HEK293 (cell line): Measurements from ENCODE around the gene CNPY4.

ENCODE experiments used
- CTCF ChIA-PET: fragments of 350-600 bp; formaldehyde crosslinking; extraction: SDS; loops from one replicate; lab custom pipeline; 2021; ENCODE audit warnings: antibody characterized with exemption; lab: Yijun Ruan, JAX
- POLR2A ChIA-PET: fragments of 300-600 bp; formaldehyde crosslinking; extraction: SDS; loops from one replicate; lab custom pipeline; 2020; ENCODE audit warnings: antibody characterized with exemption, inconsistent platforms; lab: Yijun Ruan, JAX
- H3K27ac ChIP-seq: fragments of 200-500 bp; sonication (Bioruptor generic); 2 replicates; pipeline ENCODE4 v1.5.1; 2014; ENCODE audit warnings: low read depth, low read length, control low read depth, inconsistent platforms; ENCODE audit errors: extremely low read depth
- H3K36me3 ChIP-seq, 2 experiments: fragments of 200-500 bp in 1 of 2; sonication (Bioruptor generic) in 1 of 2; 1 replicate in 1 of 2; 2 replicates in 1 of 2; pipeline ENCODE4 v1.5.1; 2014 to 2017; ENCODE audit warnings: inconsistent platforms in 2 of 2, low read length in 2 of 2; ENCODE audit not compliant: control insufficient read depth in 2 of 2, insufficient read depth in 1 of 2
- H3K4me1 ChIP-seq: fragments of 200-500 bp; sonication (Bioruptor generic); 2 replicates; pipeline ENCODE4 v1.5.1; 2014; ENCODE audit warnings: mild to moderate bottlenecking, low read length, inconsistent platforms; ENCODE audit not compliant: control insufficient read depth, insufficient read depth
- H3K4me3 ChIP-seq: 2 replicates; pipeline ENCODE4 v1.5.1; 2011; ENCODE audit warnings: low read depth, mild to moderate bottlenecking, control low read depth, low read length, moderate library complexity
- H3K9me3 ChIP-seq: fragments of 200-500 bp; sonication (Bioruptor generic); 2 replicates; pipeline ENCODE4 v1.5.1; 2014; ENCODE audit warnings: low read depth, low read length, inconsistent platforms; ENCODE audit not compliant: control insufficient read depth, insufficient read depth
- EGR2 ChIP-seq: fragments of 450-650 bp; formaldehyde crosslinking; IDR thresholded peaks from 2 replicates; pipeline ENCODE4 v1.5.1; 2016; ENCODE audit warnings: low read depth, missing biosample characterization, missing genetic modification characterization
- FEZF1 ChIP-seq: fragments of 450-650 bp; formaldehyde crosslinking; IDR thresholded peaks from 2 replicates; pipeline ENCODE4 v1.5.1; 2016; ENCODE audit warnings: missing biosample characterization, missing genetic modification characterization
- GLI2 ChIP-seq: fragments of 450-650 bp; formaldehyde crosslinking; IDR thresholded peaks from 2 replicates; pipeline ENCODE4; 2017; ENCODE audit warnings: missing biosample characterization, missing genetic modification characterization, low read depth, borderline replicate concordance
- GLIS1 ChIP-seq: fragments of 450-650 bp; formaldehyde crosslinking; IDR thresholded peaks from 2 replicates; pipeline ENCODE4 v1.5.1; 2016; ENCODE audit warnings: missing biosample characterization, missing genetic modification characterization
- GLIS2 ChIP-seq: fragments of 450-650 bp; formaldehyde crosslinking; IDR thresholded peaks from 2 replicates; pipeline ENCODE4 v1.5.1; 2016; ENCODE audit warnings: missing biosample characterization, missing genetic modification characterization
- KLF8 ChIP-seq: fragments of 450-650 bp; formaldehyde crosslinking; IDR thresholded peaks from 2 replicates; pipeline ENCODE4 v1.5.1; 2016; ENCODE audit warnings: missing biosample characterization, missing genetic modification characterization
- KLF9 ChIP-seq: fragments of 450-650 bp; formaldehyde crosslinking; IDR thresholded peaks from 2 replicates; pipeline ENCODE4 v1.5.1; 2016; ENCODE audit warnings: missing biosample characterization, missing genetic modification characterization, low read depth
- SP2 ChIP-seq: fragments of 450-650 bp; formaldehyde crosslinking; IDR thresholded peaks from 2 replicates; pipeline ENCODE4 v1.5.1; 2016; ENCODE audit warnings: missing biosample characterization, missing genetic modification characterization
- ZBTB7A ChIP-seq: fragments of 450-650 bp; formaldehyde crosslinking; IDR thresholded peaks from 2 replicates; pipeline ENCODE4 v1.5.1; 2016; ENCODE audit warnings: low read depth, missing biosample characterization, missing genetic modification characterization
- ZFHX2 ChIP-seq: fragments of 450-650 bp; formaldehyde crosslinking; conservative IDR thresholded peaks from 2 replicates; pipeline ENCODE4 v1.5.1; 2016; ENCODE audit warnings: missing biosample characterization, missing genetic modification characterization
- ZIC2 ChIP-seq: fragments of 450-650 bp; formaldehyde crosslinking; IDR thresholded peaks from 2 replicates; pipeline ENCODE4 v1.5.1; 2016; ENCODE audit warnings: missing biosample characterization, missing genetic modification characterization
- ZNF114 ChIP-seq: fragments of 450-650 bp; formaldehyde crosslinking; IDR thresholded peaks from 2 replicates; pipeline ENCODE4 v1.5.0; 2017; ENCODE audit warnings: missing biosample characterization, missing genetic modification characterization
- ZNF530 ChIP-seq: fragments of 450-650 bp; formaldehyde crosslinking; IDR thresholded peaks from 2 replicates; pipeline ENCODE4 v1.5.1; 2016; ENCODE audit warnings: low read depth, missing biosample characterization, missing genetic modification characterization
- ZNF600 ChIP-seq: fragments of 450-650 bp; formaldehyde crosslinking; IDR thresholded peaks from 2 replicates; pipeline ENCODE4 v1.5.1; 2016; ENCODE audit warnings: missing biosample characterization, missing genetic modification characterization
- ZNF76 ChIP-seq: fragments of 450-650 bp; formaldehyde crosslinking; IDR thresholded peaks from 2 replicates; pipeline ENCODE4; 2016; ENCODE audit warnings: low read depth, missing biosample characterization, missing genetic modification characterization, borderline replicate concordance
- ZSCAN23 ChIP-seq: fragments of 450-650 bp; formaldehyde crosslinking; IDR thresholded peaks from 2 replicates; pipeline ENCODE4 v1.5.1; 2016; ENCODE audit warnings: missing biosample characterization, missing genetic modification characterization
- TF ChIP-seq, protein P1 (sequence below): fragments of 450-650 bp; formaldehyde crosslinking; IDR thresholded peaks from 2 replicates; pipeline ENCODE4 v1.5.1; 2016; ENCODE audit warnings: missing biosample characterization, missing genetic modification characterization
- TF ChIP-seq, protein P2 (sequence below): fragments of 450-650 bp; formaldehyde crosslinking; IDR thresholded peaks from 2 replicates; pipeline ENCODE4 v1.5.1; 2016; ENCODE audit warnings: missing biosample characterization, missing genetic modification characterization
- TF ChIP-seq, protein P3 (sequence below): fragments of 450-650 bp; formaldehyde crosslinking; IDR thresholded peaks from 2 replicates; pipeline ENCODE4 v1.5.1; 2017; ENCODE audit warnings: missing biosample characterization, missing genetic modification characterization

The CNPY4 gene

DNA sequence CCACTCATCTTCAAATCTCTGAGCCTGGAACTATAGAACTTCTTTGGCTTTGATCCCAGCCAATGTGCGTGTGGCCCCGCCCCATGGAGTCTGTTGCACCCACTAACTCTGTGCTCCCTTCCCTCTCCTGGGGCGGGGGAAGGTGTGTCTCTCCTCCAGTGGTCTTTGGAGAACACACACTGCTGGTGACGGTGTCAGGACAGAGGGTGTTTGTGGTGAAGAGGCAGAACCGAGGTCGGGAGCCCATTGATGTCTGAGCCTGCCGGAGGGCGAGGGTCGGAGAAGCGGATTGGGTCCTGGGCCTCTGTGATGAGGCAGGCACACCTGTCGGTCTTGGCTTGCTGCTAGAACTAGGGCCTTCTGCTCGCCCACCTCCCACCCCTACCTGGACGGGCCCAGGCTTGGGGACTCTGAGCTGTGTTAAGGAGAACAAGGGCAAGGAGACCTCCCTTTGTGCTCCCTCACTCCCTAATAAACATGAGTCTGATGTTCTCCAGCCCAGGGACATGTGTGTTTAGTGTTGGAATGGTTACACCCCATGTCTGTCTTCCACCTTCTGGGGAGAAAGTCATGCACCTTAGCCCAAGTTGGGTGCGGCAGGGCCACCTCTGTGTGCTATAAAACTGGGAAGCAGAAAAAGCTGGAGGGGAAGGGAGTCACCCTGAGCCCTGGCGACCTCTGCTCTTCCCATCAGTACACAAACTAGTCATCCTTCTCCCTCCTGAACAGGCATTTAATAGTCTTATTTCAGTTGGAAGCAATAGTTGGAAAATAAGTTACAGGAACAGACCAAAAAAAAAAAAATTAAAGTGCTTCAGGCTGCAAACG lies 34.5 kb downstream of the CNPY4 start (continued):
- TF ChIP-seq KLF8, result no peak

DNA sequence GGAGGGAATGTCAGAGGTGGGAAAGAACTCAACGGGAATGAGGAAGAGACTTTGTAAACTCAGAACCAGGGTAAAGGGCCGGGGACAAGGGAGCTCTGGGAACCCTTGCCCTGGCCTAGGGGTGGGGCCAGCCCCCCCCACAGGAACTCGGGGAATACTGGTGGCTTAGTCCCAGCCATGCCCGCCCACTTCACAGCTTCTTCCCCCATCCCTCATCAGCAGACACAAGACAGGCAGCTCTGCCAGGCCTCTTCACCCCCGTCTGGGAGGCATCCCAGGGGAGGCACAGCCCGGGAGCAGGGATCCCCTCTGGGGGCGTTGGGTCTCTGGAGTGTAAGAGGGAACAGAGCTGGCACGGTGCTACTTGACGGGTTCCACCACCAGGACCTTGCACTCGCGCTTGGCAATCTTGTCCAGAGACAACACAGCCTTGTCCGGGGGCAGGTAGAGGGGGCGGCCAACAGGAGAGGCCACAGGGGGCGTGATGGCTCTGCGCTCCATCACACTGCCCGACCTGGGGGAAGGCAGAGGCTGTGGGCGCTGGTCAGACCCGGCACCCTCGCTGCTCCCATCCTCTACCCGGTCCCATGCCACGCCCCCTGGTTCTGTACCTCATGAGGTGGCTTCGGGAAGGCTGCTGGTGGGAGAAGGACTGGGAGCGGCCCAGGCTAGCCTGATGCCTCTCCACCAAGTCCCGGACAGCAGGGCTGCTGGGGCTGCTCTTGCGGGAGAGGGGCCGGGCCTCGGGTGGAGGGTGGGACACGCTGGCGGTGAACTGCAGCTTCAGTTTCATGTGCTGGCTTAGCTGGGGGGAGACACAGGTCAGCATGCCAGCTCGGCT lies 35.4 kb downstream of the CNPY4 start:
- CTCF ChIA-PET, result interaction anchor here (0.6 to 1.1 kb wide), 2 partner anchors 23 to 32 kb away, joined by 3 to 5 read pairs; partner anchors contain the start of genes GPC2 and STAG3

DNA sequence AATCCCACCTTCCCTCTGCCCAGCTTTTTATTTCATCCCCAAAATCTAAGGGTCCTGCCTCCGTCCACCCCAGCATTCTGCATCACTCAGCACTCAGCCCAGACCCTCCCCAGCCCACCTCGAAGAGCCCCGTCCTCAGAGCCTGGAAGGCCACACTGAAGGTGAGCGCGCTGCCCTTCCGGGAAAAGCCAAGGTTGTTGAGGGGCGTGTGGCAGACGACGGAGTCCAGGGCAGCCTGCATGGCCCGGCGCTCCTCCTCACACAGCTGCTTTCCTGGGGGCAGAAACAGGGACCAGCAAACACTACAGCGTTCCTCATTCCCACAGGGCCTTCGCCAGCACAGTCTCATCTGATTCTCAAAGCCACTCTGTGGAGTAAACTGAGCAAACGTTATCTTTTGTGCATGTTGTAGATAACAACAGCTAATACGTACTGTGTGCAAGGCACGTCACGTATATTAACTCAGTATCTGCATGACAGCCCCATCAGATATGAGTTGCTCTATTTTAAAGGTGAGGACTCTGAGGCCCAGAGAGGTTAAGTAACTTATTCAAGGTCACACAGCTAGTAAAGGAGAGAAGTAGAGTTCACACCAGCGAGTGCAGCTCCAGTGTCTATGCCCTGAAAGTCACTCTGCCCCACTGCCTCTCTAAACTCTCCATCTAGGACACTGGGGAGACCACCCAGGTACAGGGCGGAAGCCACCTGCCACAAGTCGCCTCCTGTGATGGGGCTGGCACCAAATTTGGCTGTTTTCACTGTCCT lies 36.3 kb downstream of the CNPY4 start:
- Histone ChIP-seq H3K27ac (no peak overlapping the region), H3K4me3 (no peak overlapping the region), H3K4me1 (no peaks in the 10 kb centered on the region), H3K9me3 (no peaks in the 10 kb centered on the region), H3K36me3 (peaks cover 10 to 54% of the 10 kb centered on the region in 2 experiments; a peak in 2 of 3 replicates)
- ChIA-PET POLR2A (interaction anchor here (1.2 to 4.3 kb wide), 3 partner anchors 7 to 23 kb away, joined by 3 to 38 read pairs (median 3); partner anchors contain the start of genes GPC2, LAMTOR4 and STAG3), CTCF (interaction anchor here (0.6 to 1.8 kb wide), 4 partner anchors 19 to 531 kb away, joined by 3 to 5 read pairs (median 4); no protein-coding TSS in a partner anchor)
- TF ChIP-seq, protein P1, sequence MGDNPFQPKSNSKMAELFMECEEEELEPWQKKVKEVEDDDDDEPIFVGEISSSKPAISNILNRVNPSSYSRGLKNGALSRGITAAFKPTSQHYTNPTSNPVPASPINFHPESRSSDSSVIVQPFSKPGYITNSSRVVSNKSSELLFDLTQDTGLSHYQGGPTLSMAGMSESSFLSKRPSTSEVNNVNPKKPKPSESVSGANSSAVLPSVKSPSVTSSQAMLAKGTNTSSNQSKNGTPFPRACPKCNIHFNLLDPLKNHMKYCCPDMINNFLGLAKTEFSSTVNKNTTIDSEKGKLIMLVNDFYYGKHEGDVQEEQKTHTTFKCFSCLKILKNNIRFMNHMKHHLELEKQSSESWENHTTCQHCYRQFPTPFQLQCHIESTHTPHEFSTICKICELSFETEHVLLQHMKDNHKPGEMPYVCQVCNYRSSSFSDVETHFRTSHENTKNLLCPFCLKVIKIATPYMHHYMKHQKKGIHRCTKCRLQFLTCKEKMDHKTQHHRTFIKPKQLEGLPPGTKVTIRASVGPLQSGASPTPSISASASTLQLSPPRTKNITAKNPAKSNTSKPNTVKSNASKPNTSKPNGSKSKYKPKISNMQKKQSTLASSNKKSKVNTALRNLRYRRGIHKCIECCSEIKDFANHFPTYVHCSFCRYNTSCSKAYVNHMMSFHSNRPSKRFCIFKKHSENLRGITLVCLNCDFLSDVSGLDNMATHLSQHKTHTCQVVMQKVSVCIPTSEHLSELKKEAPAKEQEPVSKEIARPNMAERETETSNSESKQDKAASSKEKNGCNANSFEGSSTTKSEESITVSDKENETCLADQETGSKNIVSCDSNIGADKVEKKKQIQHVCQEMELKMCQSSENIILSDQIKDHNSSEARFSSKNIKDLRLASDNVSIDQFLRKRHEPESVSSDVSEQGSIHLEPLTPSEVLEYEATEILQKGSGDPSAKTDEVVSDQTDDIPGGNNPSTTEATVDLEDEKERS (tag by site-specific recombination), result no peak
- TF ChIP-seq ZNF76 (tag by site-specific recombination) (no peak), ZIC2 (tag by site-specific recombination) (no peak), ZNF114 (tag by site-specific recombination) (no peak), ZSCAN23 (tag by site-specific recombination) (no peak)
- TF ChIP-seq, protein P2, sequence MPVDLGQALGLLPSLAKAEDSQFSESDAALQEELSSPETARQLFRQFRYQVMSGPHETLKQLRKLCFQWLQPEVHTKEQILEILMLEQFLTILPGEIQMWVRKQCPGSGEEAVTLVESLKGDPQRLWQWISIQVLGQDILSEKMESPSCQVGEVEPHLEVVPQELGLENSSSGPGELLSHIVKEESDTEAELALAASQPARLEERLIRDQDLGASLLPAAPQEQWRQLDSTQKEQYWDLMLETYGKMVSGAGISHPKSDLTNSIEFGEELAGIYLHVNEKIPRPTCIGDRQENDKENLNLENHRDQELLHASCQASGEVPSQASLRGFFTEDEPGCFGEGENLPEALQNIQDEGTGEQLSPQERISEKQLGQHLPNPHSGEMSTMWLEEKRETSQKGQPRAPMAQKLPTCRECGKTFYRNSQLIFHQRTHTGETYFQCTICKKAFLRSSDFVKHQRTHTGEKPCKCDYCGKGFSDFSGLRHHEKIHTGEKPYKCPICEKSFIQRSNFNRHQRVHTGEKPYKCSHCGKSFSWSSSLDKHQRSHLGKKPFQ, result 0 out of 2 replicates have a peak, but pooled peaks have one; percentile 28

More for the DNA sequence above, 35.4 kb downstream of the CNPY4 start:
- peak; percentile 77 for TF ChIP-seq ZIC2 (tag by site-specific recombination)
- no peak for TF ChIP-seq FEZF1 (tag by site-specific recombination)
- TF ChIP-seq GLI2 (tag by site-specific recombination), result no peak
- TF ChIP-seq GLIS1 (tag by site-specific recombination), result peak; percentile 79
- TF ChIP-seq ZNF600 (tag by site-specific recombination), result peak; percentile 76
- TF ChIP-seq KLF9 (tag by site-specific recombination), result peak; percentile 51; the same call in 1 of the 2 replicates
- TF ChIP-seq ZBTB7A (tag by site-specific recombination), result no peak
- peak; percentile 84 for TF ChIP-seq EGR2 (tag by site-specific recombination)
- peak; percentile 81 for TF ChIP-seq ZFHX2 (tag by site-specific recombination)
- TF ChIP-seq SP2 (tag by site-specific recombination), result peak; percentile 29
- peak; percentile 85 for TF ChIP-seq GLIS2
- no peak for TF ChIP-seq ZNF530 (tag by site-specific recombination)
- TF ChIP-seq, protein P3, sequence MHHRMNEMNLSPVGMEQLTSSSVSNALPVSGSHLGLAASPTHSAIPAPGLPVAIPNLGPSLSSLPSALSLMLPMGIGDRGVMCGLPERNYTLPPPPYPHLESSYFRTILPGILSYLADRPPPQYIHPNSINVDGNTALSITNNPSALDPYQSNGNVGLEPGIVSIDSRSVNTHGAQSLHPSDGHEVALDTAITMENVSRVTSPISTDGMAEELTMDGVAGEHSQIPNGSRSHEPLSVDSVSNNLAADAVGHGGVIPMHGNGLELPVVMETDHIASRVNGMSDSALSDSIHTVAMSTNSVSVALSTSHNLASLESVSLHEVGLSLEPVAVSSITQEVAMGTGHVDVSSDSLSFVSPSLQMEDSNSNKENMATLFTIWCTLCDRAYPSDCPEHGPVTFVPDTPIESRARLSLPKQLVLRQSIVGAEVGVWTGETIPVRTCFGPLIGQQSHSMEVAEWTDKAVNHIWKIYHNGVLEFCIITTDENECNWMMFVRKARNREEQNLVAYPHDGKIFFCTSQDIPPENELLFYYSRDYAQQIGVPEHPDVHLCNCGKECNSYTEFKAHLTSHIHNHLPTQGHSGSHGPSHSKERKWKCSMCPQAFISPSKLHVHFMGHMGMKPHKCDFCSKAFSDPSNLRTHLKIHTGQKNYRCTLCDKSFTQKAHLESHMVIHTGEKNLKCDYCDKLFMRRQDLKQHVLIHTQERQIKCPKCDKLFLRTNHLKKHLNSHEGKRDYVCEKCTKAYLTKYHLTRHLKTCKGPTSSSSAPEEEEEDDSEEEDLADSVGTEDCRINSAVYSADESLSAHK (tag by site-specific recombination), result no peak
- no peak overlapping the region for H3K4me3 ChIP-seq
- H3K9me3 ChIP-seq, result no peaks in the 10 kb centered on the region
- H3K4me1 ChIP-seq, result peaks cover 6% of the 10 kb centered on the region
- peaks cover 15 to 56% of the 10 kb centered on the region in 2 experiments; a peak in 2 of 3 replicates for H3K36me3 ChIP-seq
- POLR2A ChIA-PET, result interaction anchor here (1.2 kb wide), 1 partner anchor 23 kb away, joined by 3 read pairs; the partner anchor contains the start of genes GPC2 and STAG3
- H3K27ac ChIP-seq, result no peak overlapping the region
